NCI-H1105 treated with DMSO at 0.1 percent for 48 hours (cell line): ENCODE measurements around the gene PIEZO2.
"Not testable (repeated sequence)": the region's sequence is repeated elsewhere in the genome, so short reads cannot be mapped to it uniquely, and the experiment has no call there.

ENCODE experiments used
- DNase-seq: peaks from one replicate; lab custom pipeline; 2025; lab: John Stamatoyannopoulos, UW

PIEZO2 gene

DNA sequence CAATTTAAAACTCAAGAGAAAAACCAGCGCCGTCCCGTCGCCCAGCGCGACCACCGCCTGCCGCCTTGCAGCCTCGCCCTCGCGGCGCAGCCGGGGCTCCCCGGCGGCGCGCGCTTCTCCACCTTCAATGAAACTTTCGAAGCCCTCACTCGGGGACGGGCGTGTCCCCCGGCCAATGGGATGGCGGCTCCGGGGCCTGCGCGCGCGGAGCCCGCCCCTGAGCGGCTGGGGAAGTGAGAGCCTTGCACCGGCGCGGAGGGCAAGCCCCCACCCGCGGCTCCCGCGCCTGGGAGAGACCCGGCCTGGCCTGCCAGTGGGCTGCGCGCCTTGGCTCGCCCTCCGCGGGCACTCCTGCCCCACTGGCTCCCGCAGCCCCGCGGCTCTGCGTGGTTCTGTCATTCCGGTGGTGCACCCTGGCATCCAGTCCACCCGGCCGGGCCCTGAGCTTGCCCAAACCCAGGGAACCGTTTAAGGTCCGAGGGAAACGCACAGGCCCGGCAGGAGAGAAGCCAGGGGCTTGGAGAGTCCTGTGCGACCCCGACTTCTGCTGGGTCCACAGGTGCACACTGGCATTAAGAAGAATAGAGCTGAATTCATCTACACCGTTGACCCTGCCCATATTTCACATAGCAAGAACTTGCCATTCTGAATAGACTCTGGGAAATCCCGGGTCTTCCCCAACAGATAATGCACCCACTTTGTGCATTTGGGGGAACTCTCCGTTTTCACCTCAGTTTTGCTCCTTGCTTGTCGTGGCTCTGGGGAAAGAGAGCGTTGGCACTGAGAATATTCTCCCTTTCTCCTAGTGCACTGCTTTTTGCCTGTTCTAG, at the start of gene PIEZO2:
Gene PIEZO2, minus strand, starts transcription at position 129 of the 830 bp plus-strand sequence. CDS start 981 bp downstream, outside the sequence.
- peak; percentile 52 for DNase-seq

DNA sequence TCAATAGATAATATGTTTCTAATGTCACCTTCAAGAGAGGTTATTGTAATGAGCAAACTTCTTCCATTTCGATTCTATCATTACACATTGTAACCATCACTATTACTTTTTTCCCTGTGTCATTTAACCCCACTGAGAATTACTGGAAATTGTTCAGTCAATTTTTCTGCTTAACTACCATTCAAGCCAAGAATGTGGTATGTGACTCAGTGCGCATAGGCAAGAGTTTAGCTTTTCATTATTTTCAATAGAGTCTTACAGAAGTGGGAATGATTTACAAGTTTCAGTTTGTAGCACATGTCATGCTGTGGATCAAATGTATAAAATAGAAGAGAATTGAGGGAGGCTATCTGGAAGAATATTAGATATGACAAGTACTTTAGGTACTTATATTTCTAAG, 34.3 kb upstream of the PIEZO2 start:
- DNase-seq: no peak

DNA sequence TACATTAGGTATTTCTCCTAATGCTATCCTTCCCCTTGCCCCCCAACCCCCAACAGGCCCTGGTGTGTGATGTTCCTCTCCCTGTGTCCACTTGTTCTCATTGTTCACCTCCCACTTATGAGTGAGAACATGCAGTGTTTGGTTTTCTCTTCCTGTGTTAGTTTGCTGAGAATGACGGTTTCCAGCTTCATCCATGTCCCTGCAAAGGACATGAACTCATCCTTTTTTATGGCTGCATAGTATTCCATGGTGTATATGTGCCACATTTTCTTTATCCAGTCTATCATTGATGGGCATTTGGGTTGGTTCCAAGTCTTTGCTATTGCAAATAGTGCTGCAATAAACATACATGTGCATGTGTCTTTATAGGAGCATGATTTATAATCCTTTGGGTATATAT, 32.3 kb upstream of the PIEZO2 start:
- DNase-seq: not testable (repeated sequence)

DNA sequence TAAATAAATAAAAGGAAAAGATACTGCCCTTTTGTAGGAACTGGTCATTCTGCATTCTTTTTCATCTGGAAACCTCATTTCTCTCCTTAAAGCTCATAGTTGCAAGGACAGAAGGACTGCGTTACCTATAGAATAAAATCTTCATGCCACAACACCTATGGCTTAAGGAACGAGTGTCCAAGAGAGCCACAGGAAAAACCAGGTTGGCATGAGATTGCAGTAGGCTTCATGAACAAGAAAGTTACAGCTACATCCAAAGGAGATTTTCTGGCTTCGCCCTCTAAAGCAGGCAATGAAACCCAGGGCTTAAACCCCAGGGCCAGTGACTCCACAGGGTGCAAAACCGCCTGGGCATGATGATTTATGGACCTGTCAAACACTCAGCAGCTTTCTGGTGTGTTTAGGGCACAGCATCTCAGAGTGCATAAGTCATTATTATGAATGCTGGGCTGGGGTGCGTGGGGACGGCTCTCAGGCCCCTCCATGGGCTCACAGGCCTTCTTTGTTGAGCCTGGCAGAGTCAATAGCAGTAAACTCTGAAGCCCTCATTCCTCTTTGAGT, 30.7 kb upstream of the PIEZO2 start:
- DNase-seq: no peak

DNA sequence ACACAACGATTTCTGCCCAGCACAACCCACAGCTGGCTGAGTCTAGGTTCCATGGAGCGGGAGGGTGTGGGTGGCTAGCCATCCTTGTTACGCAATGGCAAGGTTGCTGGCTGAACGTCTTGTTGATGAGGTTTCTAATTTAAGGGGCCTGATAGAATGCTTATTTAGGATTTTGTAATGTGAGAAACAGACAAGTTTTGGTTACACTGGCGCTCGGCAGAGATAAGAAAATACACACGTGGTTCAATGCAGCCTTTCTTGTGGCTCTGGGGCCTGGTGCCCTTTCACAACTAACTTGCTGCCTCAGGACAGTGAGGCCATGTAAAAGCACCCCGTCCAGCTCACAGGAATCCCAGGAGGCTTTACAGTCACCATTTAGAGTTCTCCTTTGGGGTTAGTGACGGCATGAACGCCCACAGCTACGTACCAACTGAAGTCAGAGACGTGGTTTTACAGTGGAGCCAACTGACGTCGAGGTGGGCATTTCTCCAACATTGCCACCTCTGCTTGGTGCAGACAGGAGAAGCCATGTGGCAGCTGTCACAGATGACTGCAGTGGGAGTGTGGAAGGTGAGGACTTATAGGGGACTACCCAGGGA, 29.7 kb upstream of the PIEZO2 start:
- DNase-seq: no peak

DNA sequence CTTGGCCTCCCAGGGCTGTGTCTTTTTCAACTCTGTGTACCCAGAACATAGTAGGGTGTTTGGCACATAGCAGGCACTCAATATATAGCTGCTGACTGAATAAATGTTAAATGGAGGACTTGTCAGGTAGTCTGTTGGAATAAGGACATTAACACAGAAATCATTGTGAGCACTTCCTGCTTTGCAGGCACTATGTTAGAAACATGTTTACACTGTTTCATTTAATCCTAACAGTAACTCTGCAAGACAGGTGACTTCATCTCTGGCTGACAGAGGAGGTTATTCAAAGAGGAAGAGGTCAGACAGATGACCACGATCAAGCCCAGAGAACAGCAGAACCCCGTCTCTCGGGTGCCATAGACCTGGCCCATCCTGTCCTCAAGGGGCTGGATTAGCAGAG, 28.0 kb upstream of the PIEZO2 start:
- no peak for DNase-seq

DNA sequence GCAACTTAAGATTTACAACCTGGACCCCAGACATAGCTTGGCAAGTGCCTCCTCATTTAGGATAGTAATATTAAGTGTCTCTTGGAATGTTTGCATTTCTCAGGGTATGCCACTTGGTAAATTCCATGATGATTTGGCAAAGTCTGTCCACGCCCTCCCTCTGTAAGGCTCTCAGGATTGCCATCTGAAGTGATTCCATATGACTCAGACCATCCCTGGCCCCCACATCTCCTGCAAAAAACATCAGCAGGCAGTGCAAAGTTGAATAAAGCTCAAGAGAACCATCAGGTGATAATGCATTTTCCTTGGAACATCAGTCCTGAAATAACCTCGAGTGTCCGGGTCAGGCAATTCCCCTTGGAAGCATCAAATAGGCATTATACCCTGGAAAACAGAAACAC, 27.1 kb upstream of the PIEZO2 start:
- DNase-seq: no peak

DNA sequence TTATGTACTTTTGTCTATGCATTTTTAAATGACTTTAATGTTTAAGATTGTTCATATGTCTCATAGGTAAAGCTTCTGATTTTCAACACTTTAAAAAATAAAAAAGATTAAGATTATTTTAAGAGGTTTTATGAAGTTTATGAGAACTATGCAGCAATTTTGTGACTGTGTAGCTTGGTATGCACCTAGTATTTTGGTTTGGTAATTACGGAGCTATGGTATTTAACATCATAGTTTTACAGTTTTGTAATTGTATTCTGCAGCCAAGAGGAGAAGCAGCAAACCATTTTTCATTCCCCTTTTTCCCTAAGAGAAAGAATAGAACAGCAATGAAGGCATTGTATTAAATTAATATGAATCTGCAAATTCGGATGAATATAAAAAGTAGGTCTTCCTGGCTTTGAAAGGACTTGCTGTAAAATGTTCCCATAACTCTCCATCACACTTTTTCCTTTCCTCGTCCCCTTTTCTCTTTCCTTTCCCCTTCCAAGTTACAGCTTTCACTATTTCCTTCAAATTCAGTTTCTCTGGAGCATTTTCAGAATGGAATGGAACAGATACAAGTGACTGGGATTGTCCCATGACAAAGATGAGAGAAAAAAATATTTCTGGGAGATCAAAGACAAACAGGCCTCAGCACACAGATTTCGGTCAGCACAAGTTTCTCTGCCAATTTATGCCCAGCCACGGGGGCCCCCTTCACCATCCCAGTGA, 26.1 kb upstream of the PIEZO2 start:
- DNase-seq: no peak

DNA sequence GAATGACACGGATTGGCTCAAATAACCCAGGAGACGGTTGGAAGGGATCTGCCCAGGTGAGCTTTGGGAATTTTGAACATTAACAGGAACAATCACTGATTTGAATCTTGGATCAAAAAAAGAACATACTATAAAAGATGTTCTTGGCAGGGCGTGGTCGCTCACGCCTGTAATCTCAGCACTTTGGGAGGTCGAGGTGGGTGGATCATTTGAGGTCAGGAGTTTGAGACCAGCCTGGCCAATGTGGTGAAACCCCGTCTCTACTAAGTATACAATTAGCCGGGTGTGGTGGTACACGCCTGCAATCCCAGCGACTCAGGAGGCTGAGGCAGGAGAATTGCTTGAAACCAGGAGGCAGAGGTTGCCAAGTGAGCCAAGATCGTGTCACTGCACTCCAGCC, 24.8 kb upstream of the PIEZO2 start:
- DNase-seq: not testable (repeated sequence)

DNA sequence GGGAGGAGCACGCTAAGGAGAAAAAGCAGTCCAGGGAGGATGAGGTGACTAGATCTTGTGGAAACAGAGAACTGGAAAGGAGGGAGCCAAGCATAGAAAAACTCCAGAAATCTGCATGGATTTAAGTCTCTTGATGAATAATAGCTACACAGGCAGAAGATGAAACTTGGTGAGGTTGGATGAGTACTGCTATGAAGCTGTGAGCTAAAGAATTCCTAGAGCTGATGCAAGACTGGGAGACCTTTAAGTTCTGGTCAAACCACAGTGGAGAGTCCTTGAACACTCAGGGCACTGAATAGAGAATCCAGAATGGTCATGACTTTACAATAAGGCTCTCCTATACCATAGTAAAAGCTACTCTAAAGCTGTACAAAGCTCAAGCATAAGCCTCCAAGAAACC, 18.4 kb upstream of the PIEZO2 start:
- DNase-seq: no peak

DNA sequence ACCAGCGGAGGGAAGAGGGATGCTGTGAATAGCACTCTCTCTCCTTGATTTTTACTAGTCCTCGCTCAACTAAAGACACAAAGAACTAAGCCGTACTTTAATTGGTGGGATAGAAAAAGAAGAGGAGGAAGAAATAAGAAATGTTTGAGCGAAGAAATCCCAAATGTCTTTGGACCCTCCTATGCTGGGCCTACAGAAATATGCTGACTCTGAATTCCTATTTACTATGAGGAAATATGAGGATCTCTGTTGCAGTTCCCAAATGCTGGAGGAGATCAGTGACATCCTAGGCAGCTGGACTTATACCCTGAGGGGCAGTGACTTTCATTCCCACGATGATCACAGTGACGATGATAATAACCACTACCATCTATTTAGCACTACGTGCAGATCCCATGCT, 16.6 kb upstream of the PIEZO2 start:
- DNase-seq: no peak

DNA sequence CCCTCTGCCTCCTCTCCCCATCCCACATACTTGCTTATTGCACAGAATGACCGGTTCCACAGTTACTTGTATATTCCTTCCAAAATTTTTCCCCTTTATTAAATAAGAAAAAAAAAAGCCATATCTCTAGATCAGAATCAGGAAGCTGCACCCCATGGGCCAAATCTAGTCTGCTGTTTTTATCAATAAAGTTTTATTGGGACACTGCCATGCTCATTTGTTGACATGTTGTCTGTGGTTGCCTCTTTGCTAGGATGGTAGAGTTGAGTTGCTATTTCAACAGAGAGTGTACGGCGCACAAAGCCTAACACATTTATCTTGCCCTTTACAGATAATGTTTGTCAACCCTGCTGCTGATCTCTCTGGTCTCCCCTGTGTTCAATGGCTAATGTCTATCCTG, 15.8 kb upstream of the PIEZO2 start:
- no peak for DNase-seq

DNA sequence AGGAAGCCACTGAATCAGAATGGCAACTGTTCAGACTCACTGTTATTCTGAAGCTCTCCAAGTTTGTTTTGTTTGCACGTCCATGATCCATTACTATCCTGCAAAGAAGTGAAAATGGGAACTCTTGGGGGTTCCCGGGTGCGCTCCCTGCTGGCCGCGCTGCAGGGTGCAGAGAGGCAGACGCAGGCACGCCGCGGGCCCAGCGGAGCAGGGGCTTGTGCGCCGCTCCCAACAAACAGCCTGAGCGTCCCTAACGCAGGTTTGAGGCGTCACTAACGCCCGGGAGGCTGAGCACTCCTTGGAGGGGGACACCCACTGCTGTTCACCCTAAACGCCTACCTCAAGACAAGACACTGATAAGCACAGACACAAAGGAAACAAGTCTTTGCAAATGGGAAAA, 14.3 kb upstream of the PIEZO2 start:
- no peak for DNase-seq

DNA sequence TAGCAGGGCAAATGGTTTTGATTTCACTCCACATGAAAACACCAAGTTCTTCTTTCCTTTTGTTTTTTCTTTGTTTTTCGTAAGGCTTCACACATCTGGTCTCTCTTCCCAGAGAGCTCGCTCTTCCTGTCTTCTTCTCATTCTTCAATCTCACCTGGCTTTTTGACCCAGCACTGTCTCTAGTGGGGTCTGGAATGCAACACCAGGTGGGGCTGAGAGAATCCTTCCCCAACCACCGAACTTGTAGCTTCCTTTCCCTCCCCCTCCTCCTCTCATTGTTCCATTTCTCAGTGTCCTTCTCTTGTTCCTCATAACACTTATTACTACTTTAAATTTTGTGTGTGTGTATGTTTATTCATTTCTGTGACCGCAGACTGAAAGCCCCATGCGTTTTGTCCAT, 13.5 kb upstream of the PIEZO2 start:
- no peak for DNase-seq

DNA sequence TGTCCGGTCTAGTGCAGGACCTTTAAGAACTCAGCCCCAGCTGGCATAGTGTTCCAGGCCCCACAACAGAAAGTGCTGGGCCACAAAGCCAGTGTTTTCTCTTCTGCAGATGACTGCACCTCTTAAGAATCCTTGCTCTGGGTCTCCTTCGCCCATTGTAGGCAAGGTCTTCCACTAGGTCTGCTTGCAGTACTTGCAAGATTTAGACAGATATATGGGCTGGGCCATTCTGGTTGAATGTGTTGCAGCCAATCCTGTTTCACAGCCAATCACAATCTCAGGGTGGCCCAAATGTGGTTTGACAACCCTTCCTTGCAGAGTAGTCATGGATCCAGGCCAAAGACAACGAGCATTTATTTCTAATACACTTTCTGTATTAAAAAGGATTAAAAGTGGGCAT, 13.1 kb upstream of the PIEZO2 start:
- DNase-seq: no peak

DNA sequence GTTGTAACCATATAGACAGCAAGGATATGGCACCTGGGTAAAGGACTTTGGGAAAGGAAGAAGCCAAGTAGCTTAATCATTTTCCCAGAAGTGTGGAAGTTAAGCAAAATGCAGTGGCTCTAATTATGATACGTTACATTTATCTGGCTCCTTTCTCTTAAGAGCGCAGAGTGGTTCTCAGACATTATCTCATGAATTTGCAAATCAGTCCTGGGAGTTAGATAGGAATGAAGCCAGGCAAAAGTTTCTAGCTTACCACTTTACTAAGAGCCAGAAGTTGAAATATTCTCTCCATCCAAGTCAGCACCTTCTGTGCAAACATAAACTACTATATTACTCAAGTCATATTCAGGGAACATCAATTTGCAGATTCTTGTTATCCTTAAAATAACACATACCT, 10.9 kb upstream of the PIEZO2 start:
- DNase-seq: no peak

DNA sequence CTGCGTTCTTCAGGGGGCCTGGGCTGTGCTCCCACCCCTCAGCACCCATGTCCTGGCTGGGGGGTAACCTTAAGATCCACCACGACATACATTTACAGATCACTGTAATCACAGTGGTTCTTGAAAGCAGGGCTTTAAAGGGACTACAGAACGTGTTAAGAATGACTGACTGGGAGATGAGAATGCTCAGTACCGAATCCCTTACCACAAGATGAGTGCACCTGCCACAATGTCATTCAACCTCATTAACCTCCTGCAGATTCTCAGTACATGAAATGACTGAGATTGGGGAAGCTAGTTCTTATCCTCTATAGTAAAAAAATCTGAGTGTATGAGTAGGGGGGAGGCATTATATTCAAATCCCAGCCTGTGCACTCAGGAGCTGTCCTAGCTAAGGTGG, 10.5 kb upstream of the PIEZO2 start:
- no peak for DNase-seq

DNA sequence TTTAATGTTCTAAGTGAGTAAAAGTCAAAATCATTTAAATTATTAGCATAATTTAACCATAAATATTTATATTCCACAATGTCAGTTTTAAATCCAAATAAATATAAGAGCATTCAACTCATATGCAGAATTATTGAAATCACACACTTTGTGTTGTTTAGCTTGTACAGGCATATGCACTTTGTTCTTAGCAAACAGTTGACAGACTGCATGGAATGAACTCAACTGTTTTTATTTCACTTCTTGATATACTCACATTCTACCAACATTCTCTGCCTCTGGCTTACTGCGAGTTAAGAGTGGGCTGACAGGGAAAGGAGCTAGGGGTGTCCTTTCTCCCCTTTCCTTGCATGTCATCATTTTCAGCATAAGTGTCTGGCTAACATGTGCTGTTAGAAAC, 7.6 kb upstream of the PIEZO2 start:
- DNase-seq: no peak

DNA sequence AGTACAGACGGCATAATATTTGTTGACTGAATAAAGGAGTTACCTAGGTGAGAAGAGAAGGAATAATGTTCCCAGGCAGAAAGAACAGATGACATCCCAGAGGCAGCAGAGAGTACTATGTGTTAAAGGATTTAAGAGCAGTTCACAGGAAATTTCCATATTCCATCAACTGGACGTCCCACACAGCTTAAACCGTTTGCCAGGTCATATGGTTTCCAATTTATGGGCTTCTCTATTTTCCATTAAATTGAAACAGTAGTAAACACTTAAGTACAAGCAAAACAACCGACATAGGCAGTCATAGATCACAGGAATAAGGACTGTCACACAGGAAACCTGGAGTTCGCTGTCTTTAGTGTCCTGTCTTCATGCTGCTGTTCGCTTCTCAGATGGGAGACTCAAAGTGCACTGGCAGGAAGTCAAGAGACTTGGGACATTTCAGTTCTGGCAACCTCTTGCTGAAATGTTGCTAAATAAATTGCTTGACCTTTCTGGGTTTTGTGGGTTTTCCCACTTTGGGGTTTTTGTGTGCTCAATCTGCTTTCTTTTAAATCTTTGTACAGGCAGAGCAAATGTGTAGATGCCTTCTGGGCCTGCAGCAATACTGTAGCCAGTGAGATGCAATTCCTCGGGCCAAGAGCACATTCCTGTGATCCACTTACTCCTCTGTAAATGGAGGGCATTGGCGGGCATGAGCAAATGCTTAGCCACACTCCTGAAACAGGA, 5.8 kb upstream of the PIEZO2 start:
- DNase-seq: no peak

DNA sequence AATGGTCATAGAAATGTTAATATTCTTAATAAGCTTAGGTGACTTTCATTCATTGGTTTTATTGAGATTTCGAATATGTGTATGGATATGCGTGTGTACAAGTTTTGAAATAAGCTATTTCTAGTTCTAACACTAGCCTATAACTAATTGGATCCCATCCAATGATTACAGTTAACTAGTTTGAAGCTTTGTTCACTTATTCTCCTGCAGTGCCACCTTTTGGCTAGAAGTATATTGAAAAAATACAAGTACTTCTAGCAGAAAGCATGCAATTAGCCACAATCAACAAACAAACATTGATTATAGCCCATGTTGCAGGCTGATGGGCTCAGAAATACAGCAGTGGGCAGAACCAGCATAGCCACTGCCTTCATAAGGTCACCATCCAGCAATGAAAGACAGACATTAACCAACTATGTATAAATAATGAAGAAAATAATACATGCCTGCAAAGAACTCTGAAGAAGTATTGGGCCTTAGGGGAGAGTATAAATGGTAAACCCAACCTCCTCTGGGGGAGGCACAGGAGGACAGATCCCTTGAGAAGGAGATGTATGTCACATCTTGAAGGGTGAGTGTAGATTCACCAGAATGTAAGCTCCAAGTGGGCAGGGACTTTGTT, 5.1 kb upstream of the PIEZO2 start:
- peak; percentile 80 for DNase-seq

DNA sequence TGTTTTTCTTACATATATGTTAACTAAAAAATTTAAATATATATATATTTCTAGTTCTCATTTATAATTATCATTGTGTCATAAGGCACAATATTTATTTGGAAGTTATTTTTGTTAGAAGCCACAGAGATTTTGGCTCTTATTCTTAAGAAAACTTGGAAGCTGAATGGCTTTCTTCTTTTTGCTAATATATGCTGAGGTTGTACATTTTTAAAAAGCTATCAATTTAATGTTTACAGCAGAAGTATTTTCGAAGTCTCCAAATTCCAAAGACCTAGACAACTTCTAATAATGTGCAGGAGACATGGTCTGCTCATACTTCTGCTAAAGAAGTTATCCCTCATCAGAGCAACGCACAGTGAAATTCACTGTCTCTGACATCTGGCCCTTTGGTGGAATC, 3.7 kb upstream of the PIEZO2 start:
- no peak for DNase-seq

DNA sequence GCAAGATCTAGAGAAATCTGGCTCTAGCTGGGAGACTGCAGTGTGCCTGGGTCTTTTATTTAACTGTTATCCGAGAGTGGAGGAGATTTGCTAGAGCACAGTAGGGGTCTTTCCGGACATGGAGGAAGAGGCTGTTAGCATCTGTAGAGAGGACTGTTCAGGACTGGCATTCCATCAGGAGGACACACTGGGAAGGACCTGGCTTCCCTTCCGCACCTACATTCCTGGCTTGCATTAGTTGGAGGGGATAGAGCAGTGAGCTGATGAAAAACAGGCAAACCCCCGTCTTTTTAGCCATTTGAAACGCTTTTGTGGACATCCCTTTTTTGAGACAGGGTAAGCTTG, 874 bp upstream of the PIEZO2 start:
- DNase-seq: no peak
